ENCODE results near the gene DEPDC7. TPM values are rescaled to one million over a fixed set of nuclear protein-coding genes. Genes with fewer than 3 reads are reported as not detected.
A peak's percentile ranks its signal among the peaks of the same experiment; 100 is the strongest.

DEPDC7 gene
- total and polyA plus RNA-seq, 2 of the 8 experiments (the other 6 are each of a cell fraction or from before 2014, with no cell fraction given): 3.1 to 7.6 TPM

DNA sequence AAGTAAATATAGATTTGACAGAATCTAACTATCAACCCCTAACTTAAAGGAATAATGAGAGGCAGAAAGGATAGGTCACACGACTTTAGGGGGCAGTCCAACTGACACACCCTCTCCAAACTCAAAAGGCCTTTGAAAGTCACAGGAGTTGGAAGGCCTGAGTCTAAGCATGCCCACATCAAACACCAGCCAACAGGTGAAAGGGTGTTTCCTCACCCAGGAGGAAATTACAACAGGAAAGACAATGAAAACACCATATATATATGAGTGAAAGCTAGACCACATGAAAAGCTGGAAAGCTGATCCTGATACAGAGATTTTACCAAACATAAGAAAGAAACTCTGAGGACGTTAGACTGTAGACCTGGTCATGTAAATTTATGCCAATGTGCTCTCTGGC lies 10.5 kb upstream of the DEPDC7 start:
- no peak overlapping the region for H3K14ac ChIP-seq (ENCODE audit: insufficient read length)
- H2BK120ac ChIP-seq (replicated peaks; ENCODE audit: low read depth, low read length): no peak overlapping the region
- no peak overlapping the region for H3K9ac ChIP-seq (replicated peaks in 1 of 4; ENCODE audit: extremely low read depth in 1 of 4, low read depth in 3 of 4, low read length in 3 of 4)
- H2AFZ ChIP-seq (ENCODE audit: low read length): 0 out of 2 replicates have a peak overlapping the region, but pooled peaks have one; percentile 30
- no peak for FAIRE-seq
- no peak overlapping the region for H2AK5ac ChIP-seq (ENCODE audit: low read depth, low read length)
- H4K20me1 ChIP-seq (replicated peaks in 1 of 2; ENCODE audit: control insufficient read depth in 1 of 2, insufficient read depth in 2 of 2, low read length in 2 of 2): no peaks in the 10 kb centered on the region
- ChIA-PET CTCF (ENCODE audit: partially characterized antibody) (interaction anchor here (0.6 to 1.2 kb wide), 4 partner anchors 22 to 1098 kb away, joined by 3 read pairs; no protein-coding TSS in a partner anchor), POLR2A (ENCODE audit: partially characterized antibody) (no interaction called here)
- H2BK12ac ChIP-seq (ENCODE audit: low read depth, low read length): no peak overlapping the region
- H3K23me2 ChIP-seq (ENCODE audit: low read depth, low read length): no peaks in the 10 kb centered on the region; the same call in 1 of the 2 replicates
- no peaks in the 10 kb centered on the region for H3K9me3 ChIP-seq (ENCODE audit: insufficient read depth in 2 of 2, low read depth in 1 of 2, low read length in 1 of 2)
- H3K79me1 ChIP-seq (ENCODE audit: low read depth, low read length): no peaks in the 10 kb centered on the region
- no peak overlapping the region; the same call in 1 of the 2 replicates for H3K18ac ChIP-seq (ENCODE audit: extremely low read depth, low read length)
- H4K91ac ChIP-seq (replicated peaks; ENCODE audit: insufficient read length, low read length): no peak overlapping the region
- H3K4me1 ChIP-seq (replicated peaks in 1 of 4; ENCODE audit: control insufficient read depth in 3 of 4, insufficient read depth in 4 of 4, low read length in 3 of 4): no peaks in the 10 kb centered on the region; a peak in 1 of 7 replicates
- TF ChIP-seq RBBP5 (IDR thresholded peaks at IDR 0.05; ENCODE audit: borderline replicate concordance, low read depth, low read length) (no peak), BCL11A (IDR thresholded peaks at IDR 0.05; ENCODE audit: low read depth in 2 of 2, low read length in 2 of 2) (no peak), CHD1 (IDR thresholded peaks at IDR 0.05; ENCODE audit: low read depth, low read length) (no peak), SRF (IDR thresholded peaks at IDR 0.05; ENCODE audit: low read depth, low read length) (no peak), TBP (IDR thresholded peaks at IDR 0.05; ENCODE audit: low read depth, low read length) (no peak), SIX5 (IDR thresholded peaks at IDR 0.05; ENCODE audit: low read depth, low read length) (no peak), SAP30 (IDR thresholded peaks at IDR 0.05; ENCODE audit: insufficient read depth, insufficient replicate concordance, low read length) (no peak), SP1 (IDR thresholded peaks at IDR 0.05; ENCODE audit: low read depth, low read length) (no peak)
- H2BK15ac ChIP-seq (ENCODE audit: low read length): no peak overlapping the region
- no peak overlapping the region for H3K4me2 ChIP-seq (ENCODE audit: insufficient read depth in 1 of 2, low read depth in 2 of 2, low read length in 2 of 2)
- H4K8ac ChIP-seq (ENCODE audit: extremely low read depth, insufficient read depth, low read length): no peak overlapping the region
- H3K36me3 ChIP-seq (ENCODE audit: control insufficient read depth in 2 of 4, insufficient read depth in 4 of 4, low read length in 3 of 4): no peaks in the 10 kb centered on the region
- no peak overlapping the region for H3K4ac ChIP-seq (replicated peaks; ENCODE audit: insufficient read length, low read depth, low read length)
- no peaks in the 10 kb centered on the region for H3K27me3 ChIP-seq (replicated peaks in 1 of 4; ENCODE audit: control insufficient read depth in 3 of 4, extremely low read depth in 1 of 4, insufficient read depth in 3 of 4, low read length in 3 of 4)
- no peak overlapping the region for H4K5ac ChIP-seq (ENCODE audit: insufficient read length, low read depth, low read length)
- H3K27ac ChIP-seq (ENCODE audit: low read depth, low read length): no peak overlapping the region
- no peak overlapping the region for H3K56ac ChIP-seq (replicated peaks; ENCODE audit: insufficient read length, low read depth, low read length)
- H3K79me2 ChIP-seq (ENCODE audit: control insufficient read depth in 1 of 2, insufficient read depth in 2 of 2, low read length in 2 of 2): no peaks in the 10 kb centered on the region
- H2BK5ac ChIP-seq (ENCODE audit: low read depth, low read length): no peak overlapping the region
- H3K23ac ChIP-seq (ENCODE audit: insufficient read length): no peak overlapping the region
- no peak for DNase-seq (ENCODE audit: low read depth in 1 of 2, low spot score in 2 of 2)
- no peak overlapping the region for H3K4me3 ChIP-seq (ENCODE audit: extremely low read depth in 1 of 4, insufficient read depth in 2 of 4, low read depth in 3 of 4, low read length in 4 of 4)
- 63% methylated on average over 2 of the region's 2 CpGs; no CpG with 5 or more reads in 1 of the 2 experiments for WGBS, 2 experiments (ENCODE audit: extremely low coverage in 1 of 2, insufficient coverage in 1 of 2, insufficient read length in 1 of 2, insufficient replicate concordance in 2 of 2, low coverage in 1 of 2, low lambda C conversion rate in 2 of 2, missing lambda C conversion rate in 1 of 2)
- H2BK20ac ChIP-seq (ENCODE audit: low read length): no peak overlapping the region

All from H1 (cell line).